Tibial artery (tissue), 4 donors: ENCODE data around the gene SLC13A1.

ENCODE experiments used
- DNase-seq, 2 donors: peaks; one replicate each; pipeline ENCODE4 v3.0.0-alpha.2; 2019
- H3K27ac ChIP-seq, 2 donors: fragments of 200-600 bp; sonication (generic) in 1 of 2; 1 replicate in 1 of 2; 2 replicates in 1 of 2; pipeline ENCODE4 v1.5.1; 2018 to 2019; ENCODE audit warnings: mild to moderate bottlenecking in 1 of 2
- H3K27me3 ChIP-seq, 2 donors: fragments of 200-600 bp; sonication (generic) in 1 of 2; one replicate each; pipeline versions ENCODE4 v1.5.1 to v1.6.0; 2016 to 2019
- H3K36me3 ChIP-seq, 3 donors: fragments of 200-600 bp; sonication (generic) in 2 of 3; one replicate each; pipeline ENCODE4 v1.5.1; 2016 to 2019; ENCODE audit warnings: mild to moderate bottlenecking in 2 of 3
- H3K4me1 ChIP-seq, 4 donors: fragments of 200-600 bp; sonication (generic) in 2 of 4; 1 replicate in 3 of 4; 2 replicates in 1 of 4; pipeline ENCODE4 v1.5.1; 2016 to 2019
- H3K4me3 ChIP-seq, 2 donors: fragments of 200-600 bp; sonication (generic) in 1 of 2; 1 replicate in 1 of 2; 2 replicates in 1 of 2; pipeline ENCODE4 v1.5.1; 2018 to 2019; ENCODE audit warnings: mild to moderate bottlenecking in 2 of 2
- H3K9me3 ChIP-seq, 3 donors: fragments of 200-600 bp; sonication (generic) in 1 of 3; one replicate each; pipeline ENCODE4 v1.5.1; 2016 to 2019
- intact Hi-C: fragments of 100-400 bp; cut with DNase I; formaldehyde crosslinking; loops from one replicate; pipeline ENCODE4 v1.15.0; 2023; ENCODE audit warnings: low total_unique reads
- TF ChIP-seq, protein P1 (sequence below), 2 experiments: fragments of 200-600 bp in 1 of 2; fragments of 450-650 bp in 1 of 2; IDR thresholded peaks; one replicate each; pipeline ENCODE4 v1.5.1; 2017 to 2019; ENCODE audit warnings: antibody characterized with exemption in 2 of 2, mild to moderate bottlenecking in 1 of 2, moderate library complexity in 1 of 2

The SLC13A1 gene

DNA sequence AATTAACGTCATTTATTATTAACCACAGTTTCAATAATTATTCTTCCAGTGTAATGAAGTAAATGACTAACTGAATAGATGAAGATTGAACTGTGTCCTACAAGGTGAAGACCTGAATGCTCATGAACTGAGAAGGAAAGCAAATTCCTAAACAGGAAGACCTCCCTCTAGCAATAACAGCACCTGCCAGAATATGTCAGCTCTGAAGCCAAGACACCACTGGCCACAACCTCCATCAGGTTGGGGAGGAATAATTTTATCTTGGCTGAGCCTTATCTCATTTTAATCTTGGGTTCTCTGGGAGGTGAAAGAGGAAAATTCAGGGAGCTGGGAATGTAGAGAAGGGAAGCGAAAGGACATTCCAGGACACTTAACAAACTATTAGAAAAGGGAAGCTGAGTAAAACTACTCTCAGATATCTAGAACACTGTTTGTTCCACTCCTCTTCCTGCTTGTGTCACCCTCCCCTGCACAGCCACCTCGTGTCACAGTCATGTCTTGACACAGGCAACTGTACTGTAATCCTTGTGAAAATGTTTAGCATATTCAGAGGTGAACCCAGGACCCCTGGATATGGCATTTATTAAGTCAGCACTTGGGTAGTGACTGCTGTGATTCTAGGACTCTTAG is 4.6 kb upstream of the SLC13A1 start:
- Histone ChIP-seq H3K36me3 (no peaks in the 10 kb centered on the region), H3K27me3 (no peaks in the 10 kb centered on the region), H3K27ac (no peak overlapping the region), H3K4me3 (no peak overlapping the region), H3K4me1 (no peaks in the 10 kb centered on the region), H3K9me3 (no peaks in the 10 kb centered on the region)
- TF ChIP-seq, protein P1, sequence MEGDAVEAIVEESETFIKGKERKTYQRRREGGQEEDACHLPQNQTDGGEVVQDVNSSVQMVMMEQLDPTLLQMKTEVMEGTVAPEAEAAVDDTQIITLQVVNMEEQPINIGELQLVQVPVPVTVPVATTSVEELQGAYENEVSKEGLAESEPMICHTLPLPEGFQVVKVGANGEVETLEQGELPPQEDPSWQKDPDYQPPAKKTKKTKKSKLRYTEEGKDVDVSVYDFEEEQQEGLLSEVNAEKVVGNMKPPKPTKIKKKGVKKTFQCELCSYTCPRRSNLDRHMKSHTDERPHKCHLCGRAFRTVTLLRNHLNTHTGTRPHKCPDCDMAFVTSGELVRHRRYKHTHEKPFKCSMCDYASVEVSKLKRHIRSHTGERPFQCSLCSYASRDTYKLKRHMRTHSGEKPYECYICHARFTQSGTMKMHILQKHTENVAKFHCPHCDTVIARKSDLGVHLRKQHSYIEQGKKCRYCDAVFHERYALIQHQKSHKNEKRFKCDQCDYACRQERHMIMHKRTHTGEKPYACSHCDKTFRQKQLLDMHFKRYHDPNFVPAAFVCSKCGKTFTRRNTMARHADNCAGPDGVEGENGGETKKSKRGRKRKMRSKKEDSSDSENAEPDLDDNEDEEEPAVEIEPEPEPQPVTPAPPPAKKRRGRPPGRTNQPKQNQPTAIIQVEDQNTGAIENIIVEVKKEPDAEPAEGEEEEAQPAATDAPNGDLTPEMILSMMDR (IDR thresholded peaks at IDR 0.05): no peak
- no peak for DNase-seq
- intact Hi-C loops: no loop called here

DNA sequence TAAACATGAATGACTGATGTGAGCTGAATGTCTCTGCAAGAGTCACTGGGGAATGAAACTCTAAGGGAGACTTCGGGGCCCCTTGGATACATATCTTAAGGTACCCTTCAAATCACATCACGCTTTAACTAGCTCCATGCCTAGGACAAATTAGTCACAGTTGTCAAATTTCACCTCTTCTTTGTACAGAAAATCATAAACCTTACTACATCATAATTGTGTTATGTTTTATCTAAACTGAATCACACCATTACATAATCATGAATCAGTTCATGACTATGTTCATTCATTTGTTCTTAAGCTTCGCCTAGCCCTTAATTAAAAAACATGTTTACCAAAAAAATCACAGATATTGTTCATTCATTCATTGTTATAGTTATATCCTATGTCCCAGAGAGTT is 2.1 kb upstream of the SLC13A1 start:
- intact Hi-C loops: no loop called here
- H3K27ac ChIP-seq: no peak overlapping the region
- no peaks in the 10 kb centered on the region for H3K9me3 ChIP-seq
- no peak for DNase-seq
- TF ChIP-seq, protein P1 (IDR thresholded peaks at IDR 0.05): no peak
- no peaks in the 10 kb centered on the region for H3K4me1 ChIP-seq
- no peaks in the 10 kb centered on the region for H3K36me3 ChIP-seq
- H3K4me3 ChIP-seq: no peak overlapping the region
- H3K27me3 ChIP-seq: no peaks in the 10 kb centered on the region

DNA sequence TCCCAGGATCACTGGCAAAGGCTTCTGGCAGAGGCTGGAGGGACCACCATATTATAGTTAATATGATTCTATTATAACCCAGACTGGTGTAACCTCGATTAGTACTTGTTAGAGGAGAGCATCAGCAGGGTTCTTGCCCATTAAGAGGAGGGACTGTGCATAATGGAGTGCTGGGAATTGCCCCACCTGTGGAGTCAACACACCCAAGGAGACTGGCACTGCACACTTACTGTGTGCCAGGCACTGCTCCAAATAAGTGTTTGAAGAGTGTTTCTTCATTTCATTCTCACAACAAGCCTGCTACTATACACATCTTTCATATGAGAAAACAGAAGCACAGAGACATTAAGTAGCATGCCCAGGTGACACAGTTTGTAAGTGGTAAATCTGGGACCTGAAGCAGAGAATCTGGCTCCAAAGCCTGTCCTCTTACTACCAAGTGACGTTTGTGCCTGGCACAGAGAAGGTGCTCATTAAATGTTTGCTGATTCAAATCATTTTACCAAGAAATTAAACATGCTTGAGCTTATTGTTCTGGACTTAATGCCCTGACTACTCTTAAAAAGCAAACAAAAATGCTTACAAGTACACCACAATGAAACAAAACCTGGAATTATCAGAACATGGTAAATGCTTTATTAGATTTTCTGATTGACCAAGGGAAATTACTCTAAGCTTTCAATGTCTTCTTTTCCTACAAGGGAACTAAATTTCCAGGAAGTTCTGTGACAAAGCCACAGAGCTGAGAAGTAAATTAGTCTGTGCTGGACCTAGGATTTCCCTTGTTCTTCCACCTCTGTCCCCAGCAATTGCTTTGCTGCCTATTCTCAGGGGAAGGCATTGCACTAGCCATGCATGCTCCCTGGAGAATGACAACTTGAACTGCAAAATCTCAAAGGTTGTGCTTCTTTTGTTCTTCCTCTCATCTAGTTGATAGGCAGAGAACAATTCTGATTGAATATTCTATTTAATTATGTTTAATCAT is 809 bp downstream of the SLC13A1 start:
- no peaks in the 10 kb centered on the region for H3K36me3 ChIP-seq
- intact Hi-C loops: no loop called here

DNA sequence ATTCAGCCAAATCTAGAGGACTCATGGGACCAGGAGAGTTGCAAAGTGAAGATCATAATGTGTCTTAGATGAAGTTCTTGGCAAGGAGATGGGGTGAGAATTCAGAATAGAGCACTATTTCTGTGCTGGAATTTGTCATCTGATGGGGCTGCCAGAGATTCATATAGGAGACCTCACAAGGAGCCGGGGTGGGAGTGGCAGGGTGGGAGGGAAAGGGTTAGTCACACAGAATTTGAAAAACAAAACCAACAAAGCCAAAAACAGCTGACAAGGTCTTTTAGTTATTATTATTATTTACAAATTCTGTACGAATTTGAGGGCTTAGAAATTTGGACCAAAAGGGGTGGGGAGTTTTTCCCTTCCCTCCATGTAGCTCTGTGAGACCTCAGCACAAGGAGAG is 1.7 kb downstream of the SLC13A1 start:
- Histone ChIP-seq H3K4me1 (no peaks in the 10 kb centered on the region), H3K27me3 (no peaks in the 10 kb centered on the region), H3K9me3 (no peaks in the 10 kb centered on the region), H3K27ac (no peak overlapping the region), H3K4me3 (no peak overlapping the region), H3K36me3 (no peaks in the 10 kb centered on the region)
- intact Hi-C loops: no loop called here
- DNase-seq: no peak
- TF ChIP-seq, protein P1 (IDR thresholded peaks at IDR 0.05): no peak

More for the DNA sequence above, 809 bp downstream of the SLC13A1 start:
- TF ChIP-seq, protein P1 (IDR thresholded peaks at IDR 0.05): no peak
- Histone ChIP-seq H3K27me3 (no peaks in the 10 kb centered on the region), H3K4me1 (no peaks in the 10 kb centered on the region), H3K4me3 (no peak overlapping the region), H3K27ac (no peak overlapping the region), H3K9me3 (no peaks in the 10 kb centered on the region)
- no peak for DNase-seq

DNA sequence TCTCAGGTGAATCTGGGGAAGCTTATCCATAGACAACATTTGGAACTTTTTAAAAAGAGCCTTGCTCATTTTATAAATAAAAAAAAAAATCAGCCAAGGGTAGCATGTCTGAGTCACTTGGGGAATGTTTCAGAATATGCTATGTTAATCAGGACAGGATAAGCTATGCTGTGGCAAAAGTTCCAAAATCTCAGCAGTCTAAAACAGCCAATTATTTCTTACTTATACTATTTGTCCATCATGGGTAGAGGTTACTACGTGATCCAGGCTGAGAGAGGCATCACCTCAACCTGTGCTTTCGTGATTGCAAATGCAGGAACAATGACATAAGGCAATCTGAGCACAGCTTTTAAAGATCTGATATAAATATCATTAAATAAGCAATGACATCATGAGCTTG is 6.5 kb downstream of the SLC13A1 start:
- no peak for DNase-seq
- Histone ChIP-seq H3K4me3 (no peak overlapping the region), H3K27ac (no peak overlapping the region), H3K4me1 (no peaks in the 10 kb centered on the region), H3K9me3 (no peaks in the 10 kb centered on the region), H3K36me3 (no peaks in the 10 kb centered on the region), H3K27me3 (no peaks in the 10 kb centered on the region)
- intact Hi-C loops: no loop called here
- TF ChIP-seq, protein P1 (IDR thresholded peaks at IDR 0.05): no peak
